H1 (cell line): ENCODE data around the gene ADGRF1. TPM values are rescaled to one million over a fixed set of nuclear protein-coding genes. Genes with fewer than 3 reads are reported as not detected.

Source experiments
- ASH2L ChIP-seq: fragments of 200-600, 300-600 bp; sonication (generic); IDR thresholded peaks from one replicate; pipeline ENCODE4 v1.7.1; 2017; ENCODE audit warnings: low read length
- polyA plus RNA-seq, 7 experiments: library from polyadenylated mRNA; depleted of rRNA in 3 of 7; stranded (reverse) in 5 of 7; unstranded in 2 of 7; fragments of >200 nt in 5 of 7; fragments of 200-250 nt in 2 of 7; gene quantifications; 1 replicate in 5 of 7; 2 replicates in 1 of 7; 4 replicates in 1 of 7; pipeline versions ENCODE4 v1.2.1 to v1.2.3, GENCODE V29; 2011 to 2013; ENCODE audit warnings: missing spikeins in 2 of 7, mixed read lengths in 2 of 7
- total RNA-seq: library from RNA; stranded (reverse); fragmentation: NEBNext Ultra II Directional; extraction: Animal tissue kit (Norgen Biotek cat#: 25700); gene quantifications from 2 replicates; pipeline ENCODE4 v1.2.1, GENCODE V29; 2021
- TF ChIP-seq, protein P1 (sequence below): IDR thresholded peaks from 2 replicates; pipeline ENCODE4 v1.6.1; 2012; ENCODE audit warnings: low read length, inconsistent platforms
- TF ChIP-seq, protein P2 (sequence below): IDR thresholded peaks from 2 replicates; pipeline ENCODE4 v1.6.1; 2012; ENCODE audit warnings: inconsistent platforms

The ADGRF1 gene
- total and polyA plus RNA-seq, 2 of the 8 experiments (the other 6 are each of a cell fraction or from before 2014, with no cell fraction given), result not detected

- no peak for TF ChIP-seq ASH2L
- TF ChIP-seq, protein P1, sequence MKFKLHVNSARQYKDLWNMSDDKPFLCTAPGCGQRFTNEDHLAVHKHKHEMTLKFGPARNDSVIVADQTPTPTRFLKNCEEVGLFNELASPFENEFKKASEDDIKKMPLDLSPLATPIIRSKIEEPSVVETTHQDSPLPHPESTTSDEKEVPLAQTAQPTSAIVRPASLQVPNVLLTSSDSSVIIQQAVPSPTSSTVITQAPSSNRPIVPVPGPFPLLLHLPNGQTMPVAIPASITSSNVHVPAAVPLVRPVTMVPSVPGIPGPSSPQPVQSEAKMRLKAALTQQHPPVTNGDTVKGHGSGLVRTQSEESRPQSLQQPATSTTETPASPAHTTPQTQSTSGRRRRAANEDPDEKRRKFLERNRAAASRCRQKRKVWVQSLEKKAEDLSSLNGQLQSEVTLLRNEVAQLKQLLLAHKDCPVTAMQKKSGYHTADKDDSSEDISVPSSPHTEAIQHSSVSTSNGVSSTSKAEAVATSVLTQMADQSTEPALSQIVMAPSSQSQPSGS, result no peak
- TF ChIP-seq, protein P2, sequence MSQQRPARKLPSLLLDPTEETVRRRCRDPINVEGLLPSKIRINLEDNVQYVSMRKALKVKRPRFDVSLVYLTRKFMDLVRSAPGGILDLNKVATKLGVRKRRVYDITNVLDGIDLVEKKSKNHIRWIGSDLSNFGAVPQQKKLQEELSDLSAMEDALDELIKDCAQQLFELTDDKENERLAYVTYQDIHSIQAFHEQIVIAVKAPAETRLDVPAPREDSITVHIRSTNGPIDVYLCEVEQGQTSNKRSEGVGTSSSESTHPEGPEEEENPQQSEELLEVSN, result no peak
Measured at GRCh38 chr6:47075168-47075567, 33.0 kb upstream of the ADGRF1 start (continued).
